H1 (cell line): ENCODE data around the gene PPM1D. TPM values are rescaled to one million over a fixed set of nuclear protein-coding genes. Genes with fewer than 3 reads are reported as not detected.

Experiments
- ASH2L ChIP-seq: fragments of 200-600, 300-600 bp; sonication (generic); IDR thresholded peaks from one replicate; pipeline ENCODE4 v1.7.1; 2017; ENCODE audit warnings: low read length
- NANOG ChIP-seq: IDR thresholded peaks from 2 replicates; pipeline ENCODE4 v1.6.1; 2011; ENCODE audit warnings: low read length, low read depth, mild to moderate bottlenecking, inconsistent platforms; ENCODE audit not compliant: insufficient read depth, poor library complexity, severe bottlenecking
- polyA plus RNA-seq, 7 experiments: library from polyadenylated mRNA; depleted of rRNA in 3 of 7; stranded (reverse) in 5 of 7; unstranded in 2 of 7; fragments of >200 nt in 5 of 7; fragments of 200-250 nt in 2 of 7; gene quantifications; 1 replicate in 5 of 7; 2 replicates in 1 of 7; 4 replicates in 1 of 7; pipeline versions ENCODE4 v1.2.1 to v1.2.3, GENCODE V29; 2011 to 2013; ENCODE audit warnings: missing spikeins in 2 of 7, mixed read lengths in 2 of 7
- total RNA-seq: library from RNA; stranded (reverse); fragmentation: NEBNext Ultra II Directional; extraction: Animal tissue kit (Norgen Biotek cat#: 25700); gene quantifications from 2 replicates; pipeline ENCODE4 v1.2.1, GENCODE V29; 2021

Gene PPM1D
- total and polyA plus RNA-seq, 2 of the 8 experiments (the other 6 are each of a cell fraction or from before 2014, with no cell fraction given) = 5.0 to 16.7 TPM

- TF ChIP-seq NANOG (no peak), ASH2L (no peak)
These were observed 34.8 kb upstream of the PPM1D start (continued) for GRCh38 chr17:60565233-60565632.
